ENCODE measurements around the gene FMNL3. TPM values are rescaled to one million over a fixed set of nuclear protein-coding genes. Genes with fewer than 3 reads are reported as not detected.
A peak's percentile ranks its signal among the peaks of the same experiment; 100 is the strongest.
"Not testable (repeated sequence)": the region's sequence is repeated elsewhere in the genome, so short reads cannot be mapped to it uniquely, and the experiment has no call there.

FMNL3 gene
- total and polyA plus RNA-seq, 2 of the 8 experiments (the other 6 are each of a cell fraction or from before 2014, with no cell fraction given), result 8.6 to 29.0 TPM

DNA sequence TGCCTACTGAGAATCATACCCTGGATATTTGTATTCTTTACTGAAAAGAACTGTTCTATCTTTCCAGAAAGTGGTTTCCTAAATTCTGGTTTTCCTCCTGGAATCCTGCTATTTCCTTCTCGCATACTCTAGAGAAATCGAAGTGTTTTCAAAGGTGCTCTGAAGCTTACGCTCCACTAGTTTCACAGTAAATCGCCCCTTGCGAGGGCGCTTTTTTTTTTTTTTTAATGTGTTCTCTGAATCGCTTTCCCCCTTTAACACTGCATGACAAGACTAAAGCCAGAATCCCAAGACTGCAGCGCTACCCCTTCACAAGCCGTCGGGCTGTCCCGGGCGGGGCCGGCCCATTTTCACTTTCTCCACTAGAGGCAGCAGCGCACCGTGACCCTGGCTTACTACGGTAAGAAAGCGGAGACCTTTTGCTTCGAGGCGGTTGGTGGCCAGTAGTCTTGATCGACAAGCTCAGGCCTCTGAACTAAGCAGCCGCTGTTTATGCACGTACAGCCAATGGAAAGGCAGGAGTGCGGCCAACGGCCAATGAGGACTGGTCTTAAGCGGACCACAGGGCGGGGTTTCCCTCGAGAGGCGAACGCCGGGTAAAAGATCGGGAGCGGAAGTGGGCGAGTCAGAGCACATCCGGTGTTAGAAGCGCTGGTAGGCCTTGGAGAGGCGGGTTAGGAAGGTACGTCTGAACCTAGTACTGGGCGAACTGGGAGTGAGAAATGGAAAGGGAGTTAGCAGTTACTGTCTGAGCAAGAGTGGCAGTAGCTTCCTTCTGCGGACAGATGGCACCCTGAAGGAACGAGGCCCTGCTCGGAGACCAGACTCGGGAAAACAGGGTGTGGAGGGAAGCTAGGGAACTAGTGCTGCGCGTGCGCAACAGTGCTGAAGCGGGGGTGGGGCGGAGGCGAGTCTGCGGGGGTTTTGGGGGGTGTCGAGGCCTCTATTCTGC is 34.0 kb upstream of the FMNL3 start, which contains the start of gene TMBIM6 (continued):
- TF ChIP-seq, protein P1, sequence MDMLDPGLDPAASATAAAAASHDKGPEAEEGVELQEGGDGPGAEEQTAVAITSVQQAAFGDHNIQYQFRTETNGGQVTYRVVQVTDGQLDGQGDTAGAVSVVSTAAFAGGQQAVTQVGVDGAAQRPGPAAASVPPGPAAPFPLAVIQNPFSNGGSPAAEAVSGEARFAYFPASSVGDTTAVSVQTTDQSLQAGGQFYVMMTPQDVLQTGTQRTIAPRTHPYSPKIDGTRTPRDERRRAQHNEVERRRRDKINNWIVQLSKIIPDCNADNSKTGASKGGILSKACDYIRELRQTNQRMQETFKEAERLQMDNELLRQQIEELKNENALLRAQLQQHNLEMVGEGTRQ (IDR thresholded peaks at IDR 0.05; ENCODE audit: low read length), result no peak
- TF ChIP-seq SIX5 (IDR thresholded peaks at IDR 0.05; ENCODE audit: low read depth, low read length) (no peak), JUND (IDR thresholded peaks at IDR 0.05; ENCODE audit: low read length) (no peak; the same call in 1 of the 2 replicates), BRCA1 (IDR thresholded peaks at IDR 0.05; ENCODE audit: low read depth, low read length) (no peak)

DNA sequence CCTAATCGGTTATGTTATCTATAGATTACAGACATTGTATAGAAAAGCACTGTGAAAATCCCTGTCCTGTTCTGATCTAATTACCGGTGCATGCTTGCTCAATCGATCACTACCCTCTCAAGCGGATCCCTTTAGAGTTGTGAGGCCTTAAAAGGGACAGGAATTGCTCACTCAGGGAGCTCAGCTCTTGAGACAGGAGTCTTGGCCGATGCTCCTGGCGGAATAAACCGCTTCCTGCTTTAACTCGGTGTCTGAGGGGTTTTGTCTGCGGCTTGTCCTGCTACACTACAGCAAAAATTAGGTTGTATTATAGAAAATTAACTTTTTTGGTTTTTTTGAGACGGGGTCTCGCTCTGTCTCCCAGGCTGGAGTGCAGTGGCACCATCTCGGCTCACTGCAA is 33.1 kb upstream of the FMNL3 start:
- H3K79me2 ChIP-seq (ENCODE audit: control insufficient read depth in 1 of 2, insufficient read depth in 2 of 2, low read length in 2 of 2), result peaks cover 33 to 36% of the 10 kb centered on the region in 2 experiments
- H3K9me3 ChIP-seq (ENCODE audit: insufficient read depth in 2 of 2, low read depth in 1 of 2, low read length in 1 of 2); H3K27ac ChIP-seq (ENCODE audit: low read depth, low read length); H2BK20ac ChIP-seq (ENCODE audit: low read length); H3K4me1 ChIP-seq (replicated peaks in 1 of 4; ENCODE audit: control insufficient read depth in 3 of 4, insufficient read depth in 4 of 4, low read length in 3 of 4); H3K27me3 ChIP-seq (replicated peaks in 1 of 4; ENCODE audit: control insufficient read depth in 3 of 4, extremely low read depth in 1 of 4, insufficient read depth in 3 of 4, low read length in 3 of 4); H3K4ac ChIP-seq (replicated peaks; ENCODE audit: insufficient read length, low read depth, low read length); H2BK12ac ChIP-seq (ENCODE audit: low read depth, low read length); H2BK5ac ChIP-seq (ENCODE audit: low read depth, low read length); H4K91ac ChIP-seq (replicated peaks; ENCODE audit: insufficient read length, low read length); H3K18ac ChIP-seq (ENCODE audit: extremely low read depth, low read length); H3K9ac ChIP-seq (replicated peaks in 1 of 4; ENCODE audit: extremely low read depth in 1 of 4, low read depth in 3 of 4, low read length in 3 of 4); H3K4me2 ChIP-seq (ENCODE audit: insufficient read depth in 1 of 2, low read depth in 2 of 2, low read length in 2 of 2); H4K8ac ChIP-seq (ENCODE audit: extremely low read depth, insufficient read depth, low read length); H3K36me3 ChIP-seq (ENCODE audit: control insufficient read depth in 2 of 4, insufficient read depth in 4 of 4, low read length in 3 of 4); H2BK120ac ChIP-seq (replicated peaks; ENCODE audit: low read depth, low read length); H3K23me2 ChIP-seq (ENCODE audit: low read depth, low read length); DNase-seq (ENCODE audit: low read depth in 1 of 2, low spot score in 2 of 2); H3K23ac ChIP-seq (ENCODE audit: insufficient read length); H3K79me1 ChIP-seq (ENCODE audit: low read depth, low read length); H3K56ac ChIP-seq (replicated peaks; ENCODE audit: insufficient read length, low read depth, low read length); H2BK15ac ChIP-seq (ENCODE audit: low read length); FAIRE-seq; H3K4me3 ChIP-seq (ENCODE audit: extremely low read depth in 1 of 4, insufficient read depth in 2 of 4, low read depth in 3 of 4, low read length in 4 of 4); H3K14ac ChIP-seq (ENCODE audit: insufficient read length); H4K5ac ChIP-seq (ENCODE audit: insufficient read length, low read depth, low read length); H2AK5ac ChIP-seq (ENCODE audit: low read depth, low read length): not testable (repeated sequence)
- ChIA-PET POLR2A (ENCODE audit: partially characterized antibody) (interaction anchor here (1.6 to 2.7 kb wide), 16 partner anchors 13 to 112 kb away, joined by 4 to 25 read pairs (median 18); partner anchors contain the start of gene FMNL3), CTCF (ENCODE audit: partially characterized antibody) (interaction anchor here (0.6 to 2.7 kb wide), 15 partner anchors 9 to 127 kb away, joined by 3 to 14 read pairs (median 7); no protein-coding TSS in a partner anchor)
- peaks cover 21 to 26% of the 10 kb centered on the region in 2 experiments for H4K20me1 ChIP-seq (replicated peaks in 1 of 2; ENCODE audit: control insufficient read depth in 1 of 2, insufficient read depth in 2 of 2, low read length in 2 of 2)
- peak overlapping the region; percentile 33; the same call in 1 of the 2 replicates for H2AFZ ChIP-seq (ENCODE audit: low read length)
- 85% methylated on average over 12 of the region's 12 CpGs; no CpG with 5 or more reads in 1 of the 2 experiments for WGBS, 2 experiments (ENCODE audit: extremely low coverage in 1 of 2, insufficient coverage in 1 of 2, insufficient read length in 1 of 2, insufficient replicate concordance in 2 of 2, low coverage in 1 of 2, low lambda C conversion rate in 2 of 2, missing lambda C conversion rate in 1 of 2)

Measured in H1 (cell line).